LNCaP clone FGC (cell line): ENCODE measurements around the gene YOD1.

ENCODE experiments used
- DNase-seq: peaks from one replicate; pipeline ENCODE4 v3.0.0-alpha.2; 2011; ENCODE audit warnings: low read depth
- H3K4me3 ChIP-seq: 2 replicates; pipeline ENCODE4 v1.5.1; 2011; ENCODE audit warnings: mild to moderate bottlenecking, low read depth, low read length, control low read depth
- CTCF ChIP-seq: IDR thresholded peaks from 2 replicates; pipeline ENCODE4 v1.5.1; 2012; ENCODE audit warnings: mild to moderate bottlenecking; ENCODE audit not compliant: control insufficient read depth, insufficient read depth; ENCODE audit errors: extremely low read depth

The YOD1 gene

GRCh38 chr1:207078578-207079132 is 27.6 kb upstream of the YOD1 start:
- TF ChIP-seq CTCF, result no peak
- H3K4me3 ChIP-seq, result no peak overlapping the region
- DNase-seq, result no peak

- peak; percentile 91 for TF ChIP-seq CTCF
- DNase-seq, result peak; percentile 63
Observed at GRCh38 chr1:207077470-207078377, 26.7 kb upstream of the YOD1 start.

GRCh38 chr1:207077012-207077411 is 26.0 kb upstream of the YOD1 start:
- TF ChIP-seq CTCF, result no peak
- no peak overlapping the region for H3K4me3 ChIP-seq
- no peak for DNase-seq

More at GRCh38 chr1:207077470-207078377, 26.7 kb upstream of the YOD1 start:
- H3K4me3 ChIP-seq, result no peak overlapping the region

- H3K4me3 ChIP-seq, result no peak overlapping the region
- TF ChIP-seq CTCF, result no peak
- no peak for DNase-seq
Observed at GRCh38 chr1:207076181-207076955, 25.4 kb upstream of the YOD1 start.

GRCh38 chr1:207073906-207074820 is 23.2 kb upstream of the YOD1 start:
- DNase-seq, result no peak
- no peak overlapping the region for H3K4me3 ChIP-seq
- TF ChIP-seq CTCF, result no peak

- TF ChIP-seq CTCF, result no peak
- no peak overlapping the region for H3K4me3 ChIP-seq
- DNase-seq, result no peak
Observed at GRCh38 chr1:207072233-207072632, 21.2 kb upstream of the YOD1 start.
